Neural progenitor cell (in vitro differentiated cells): Measurements from ENCODE around the gene RNPEP.

ENCODE experiments used
- CTCF ChIP-seq: fragments of 200-600 bp; sonication (generic); IDR thresholded peaks from 2 replicates; pipeline ENCODE4 v1.5.1; 2017; ENCODE audit warnings: antibody characterized with exemption, mild to moderate bottlenecking
- EZH2 ChIP-seq: fragments of 200-600 bp; sonication (generic); IDR thresholded peaks from 2 replicates; pipeline ENCODE4 v1.6.1; 2017; ENCODE audit warnings: antibody characterized with exemption, mild to moderate bottlenecking, moderate library complexity
- EZH2phosphoT487 ChIP-seq: fragments of 200-600 bp; sonication (generic); IDR thresholded peaks from 2 replicates; pipeline ENCODE4 v1.6.1; 2017; ENCODE audit warnings: antibody characterized with exemption

- TF ChIP-seq CTCF, result no peak
- TF ChIP-seq EZH2, result no peak
- no peak for TF ChIP-seq EZH2phosphoT487
Observed at GRCh38 chr1:202045705-202046104, 63.3 kb downstream of the RNPEP start.
